ENCODE data around the gene CCDC12. TPM values are rescaled to one million over a fixed set of nuclear protein-coding genes. Genes with fewer than 3 reads are reported as not detected.

Gene CCDC12
- total RNA-seq, 1 experiment from 2014 or later = 46.5 TPM

DNA sequence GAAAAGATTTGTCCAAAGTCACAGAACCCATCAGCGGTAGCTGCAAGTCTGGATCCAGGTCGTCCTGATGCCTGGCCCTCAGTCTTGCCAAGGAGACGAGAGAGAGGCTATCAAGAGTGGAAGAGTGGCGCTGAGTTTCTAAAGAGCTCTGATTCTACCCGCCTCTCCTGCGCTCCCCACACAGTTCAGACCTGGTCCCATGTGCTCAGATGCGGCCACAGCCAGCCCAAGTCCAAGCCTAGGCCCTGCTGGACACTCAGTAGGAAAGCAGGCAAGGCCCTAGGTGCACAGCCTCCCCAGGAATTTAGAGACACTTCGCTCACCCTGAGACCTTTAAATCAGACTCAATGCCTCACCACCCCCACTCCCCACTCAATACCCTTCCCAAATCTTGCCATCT is 32.4 kb downstream of the CCDC12 start:
- TF ChIP-seq REST (IDR thresholded peaks at IDR 0.05; ENCODE audit: low read depth) (no peak), EZH2phosphoT487 (IDR thresholded peaks at IDR 0.05; ENCODE audit: borderline replicate concordance) (no peak), CEBPB (IDR thresholded peaks at IDR 0.05; ENCODE audit: low read depth) (no peak), YY1 (IDR thresholded peaks at IDR 0.05; ENCODE audit: extremely low read depth, insufficient replicate concordance, low read depth, low read length) (no peak), CBX3 (IDR thresholded peaks at IDR 0.05; ENCODE audit: low read depth) (no peak), ZNF274 (IDR thresholded peaks at IDR 0.05; ENCODE audit: low read depth, low read length) (no peak), JUND (IDR thresholded peaks at IDR 0.05) (no peak), ELF1 (IDR thresholded peaks at IDR 0.05; ENCODE audit: borderline replicate concordance, low read depth) (no peak), SRF (IDR thresholded peaks at IDR 0.05; ENCODE audit: low read depth) (no peak), SIN3A (IDR thresholded peaks at IDR 0.05; ENCODE audit: low read depth) (no peak), ZFX (IDR thresholded peaks at IDR 0.05) (no peak), EZH2 (IDR thresholded peaks at IDR 0.05) (no peak), POLR2AphosphoS5 (IDR thresholded peaks at IDR 0.05; ENCODE audit: low read depth, low read length) (no peak), FOSL1 (IDR thresholded peaks at IDR 0.05; ENCODE audit: low read depth) (no peak), RAD21 (IDR thresholded peaks at IDR 0.05; ENCODE audit: low read depth) (no peak)
- TF ChIP-seq, protein P1, sequence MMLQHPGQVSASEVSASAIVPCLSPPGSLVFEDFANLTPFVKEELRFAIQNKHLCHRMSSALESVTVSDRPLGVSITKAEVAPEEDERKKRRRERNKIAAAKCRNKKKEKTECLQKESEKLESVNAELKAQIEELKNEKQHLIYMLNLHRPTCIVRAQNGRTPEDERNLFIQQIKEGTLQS (IDR thresholded peaks at IDR 0.05) = no peak
- TF ChIP-seq, protein P2, sequence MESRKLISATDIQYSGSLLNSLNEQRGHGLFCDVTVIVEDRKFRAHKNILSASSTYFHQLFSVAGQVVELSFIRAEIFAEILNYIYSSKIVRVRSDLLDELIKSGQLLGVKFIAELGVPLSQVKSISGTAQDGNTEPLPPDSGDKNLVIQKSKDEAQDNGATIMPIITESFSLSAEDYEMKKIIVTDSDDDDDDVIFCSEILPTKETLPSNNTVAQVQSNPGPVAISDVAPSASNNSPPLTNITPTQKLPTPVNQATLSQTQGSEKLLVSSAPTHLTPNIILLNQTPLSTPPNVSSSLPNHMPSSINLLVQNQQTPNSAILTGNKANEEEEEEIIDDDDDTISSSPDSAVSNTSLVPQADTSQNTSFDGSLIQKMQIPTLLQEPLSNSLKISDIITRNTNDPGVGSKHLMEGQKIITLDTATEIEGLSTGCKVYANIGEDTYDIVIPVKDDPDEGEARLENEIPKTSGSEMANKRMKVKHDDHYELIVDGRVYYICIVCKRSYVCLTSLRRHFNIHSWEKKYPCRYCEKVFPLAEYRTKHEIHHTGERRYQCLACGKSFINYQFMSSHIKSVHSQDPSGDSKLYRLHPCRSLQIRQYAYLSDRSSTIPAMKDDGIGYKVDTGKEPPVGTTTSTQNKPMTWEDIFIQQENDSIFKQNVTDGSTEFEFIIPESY (IDR thresholded peaks at IDR 0.05; ENCODE audit: extremely low read depth, insufficient replicate concordance, low read length) = no peak
- peak overlapping the region; percentile 63 for H3K4me2 ChIP-seq (ENCODE audit: low read length)
- peaks cover 97% of the 10 kb centered on the region for H3K79me2 ChIP-seq (ENCODE audit: insufficient read depth, low read length)
- no peaks in the 10 kb centered on the region for H3K9me2 ChIP-seq (ENCODE audit: insufficient read depth)
- H3K4me3 ChIP-seq (replicated peaks in 1 of 2; ENCODE audit: low read depth in 1 of 2, low read length in 2 of 2) = no peak overlapping the region
- POLR2A ChIA-PET = no interaction called here
- RAD21 ChIA-PET (ENCODE audit: low non-redundant PET in 1 of 2, low total read pairs in 2 of 2, uncharacterized antibody in 2 of 2, unreplicated experiment in 2 of 2) = no interaction called here
- intact Hi-C loops (cut with micrococcal nuclease) = no loop called here
- H2AFZ ChIP-seq (ENCODE audit: low read depth, low read length, poor library complexity, severe bottlenecking) = no peak overlapping the region
- CTCF ChIA-PET = interaction anchor here (1.5 kb wide), 1 partner anchor 9 kb away, joined by 8 read pairs; no protein-coding TSS in a partner anchor
- peak overlapping the region; percentile 56 for H3K9ac ChIP-seq (ENCODE audit: low read length)
- no peaks in the 10 kb centered on the region for H3K9me3 ChIP-seq (ENCODE audit: control insufficient read depth in 1 of 2, insufficient read depth in 1 of 2, low read depth in 1 of 2, low read length in 2 of 2)
- no peak for DNase-seq (ENCODE audit: low read depth, low spot score)
- no peaks in the 10 kb centered on the region for H3K27me3 ChIP-seq (ENCODE audit: insufficient read depth, low read length)
- H3K27ac ChIP-seq (ENCODE audit: low read depth, low read length) = peak overlapping the region; percentile 36
- no TSS peak for BruUV-seq (replicated peaks)
- peaks cover 27% of the 10 kb centered on the region; the same call in 1 of the 2 replicates for H4K20me1 ChIP-seq (ENCODE audit: insufficient read depth)
- peak; percentile 18; the same call in 1 of the 2 replicates for ATAC-seq
- peaks cover 51 to 68% of the 10 kb centered on the region in 2 experiments for H3K4me1 ChIP-seq (ENCODE audit: control insufficient read depth in 1 of 2, insufficient read depth in 2 of 2, low read length in 2 of 2)
- H3K36me3 ChIP-seq (ENCODE audit: control insufficient read depth in 1 of 2, insufficient read depth in 2 of 2, low read length in 2 of 2) = peaks cover 5 to 11% of the 10 kb centered on the region in 2 experiments; a peak in 2 of 4 replicates
